Measurements from ENCODE around the gene PRODH2. TPM values are rescaled to one million over a fixed set of nuclear protein-coding genes. Genes with fewer than 3 reads are reported as not detected.

Gene PRODH2
- total RNA-seq, 2 donors from 2014 or later, result not detected

DNA sequence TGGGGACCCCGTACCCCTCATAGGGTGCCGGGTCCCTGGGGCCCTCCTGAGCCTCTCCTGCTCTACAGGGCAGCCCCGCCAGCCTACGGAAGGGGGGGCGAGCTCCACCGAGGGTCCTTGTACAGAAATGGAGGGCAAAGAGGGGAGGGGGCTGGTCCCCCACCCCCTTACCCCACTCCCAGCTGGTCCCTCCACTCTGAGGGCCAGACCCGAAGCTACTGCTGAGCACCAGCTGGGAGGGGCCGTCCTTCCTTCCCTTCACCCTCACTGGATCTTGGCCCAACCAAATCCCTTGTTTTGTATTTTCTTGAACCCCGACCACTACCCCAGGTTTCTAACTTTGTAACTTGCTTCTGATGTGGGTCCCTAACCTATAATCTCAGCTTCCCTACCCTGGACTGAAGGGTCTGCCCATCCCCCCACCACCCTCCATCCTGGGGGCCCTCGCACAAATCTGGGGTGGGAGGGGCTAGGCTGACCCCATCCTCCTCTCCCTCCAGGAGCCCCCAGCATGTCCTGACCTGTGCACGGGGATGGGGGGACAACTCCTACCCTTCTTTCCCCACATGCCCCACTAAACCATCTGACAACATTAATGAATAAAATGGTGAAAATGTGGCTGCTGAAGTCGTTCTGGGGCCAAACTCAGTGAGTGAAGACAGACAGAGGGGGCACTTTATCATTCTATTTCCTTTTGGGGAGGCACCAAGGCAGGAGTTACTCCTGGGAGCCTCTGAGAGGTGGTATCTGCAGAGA lies 24.3 kb downstream of the PRODH2 start:
- H3K36me3 Mint-ChIP-seq (ENCODE audit: insufficient read depth in 2 of 2), result no peaks in the 10 kb centered on the region
- ATAC-seq (replicated peaks in 1 of 2) (no peak), DNase-seq (no peak)
- no peak overlapping the region for H3K4me3 Mint-ChIP-seq
- H3K27ac Mint-ChIP-seq, result no peak overlapping the region
- H3K4me1 Mint-ChIP-seq (ENCODE audit: low read depth), result no peaks in the 10 kb centered on the region
- no peaks in the 10 kb centered on the region for H3K9me3 Mint-ChIP-seq
- H3K27me3 Mint-ChIP-seq (ENCODE audit: low read depth), result no peaks in the 10 kb centered on the region

DNA sequence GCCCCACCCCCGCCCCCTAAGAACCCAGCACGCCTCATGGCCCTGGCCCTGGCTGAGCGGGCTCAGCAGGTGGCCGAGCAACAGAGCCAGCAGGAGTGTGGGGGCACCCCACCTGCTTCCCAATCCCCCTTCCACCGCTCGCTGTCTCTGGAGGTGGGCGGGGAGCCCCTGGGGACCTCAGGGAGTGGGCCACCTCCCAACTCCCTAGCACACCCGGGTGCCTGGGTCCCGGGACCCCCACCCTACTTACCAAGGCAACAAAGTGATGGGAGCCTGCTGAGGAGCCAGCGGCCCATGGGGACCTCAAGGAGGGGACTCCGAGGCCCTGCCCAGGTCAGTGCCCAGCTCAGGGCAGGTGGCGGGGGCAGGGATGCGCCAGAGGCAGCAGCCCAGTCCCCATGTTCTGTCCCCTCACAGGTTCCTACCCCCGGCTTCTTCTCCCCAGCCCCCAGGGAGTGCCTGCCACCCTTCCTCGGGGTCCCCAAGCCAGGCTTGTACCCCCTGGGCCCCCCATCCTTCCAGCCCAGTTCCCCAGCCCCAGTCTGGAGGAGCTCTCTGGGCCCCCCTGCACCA lies 25.3 kb downstream of the PRODH2 start:
- ATAC-seq (replicated peaks in 1 of 2), result no peak
- no peak for DNase-seq
- H3K36me3 Mint-ChIP-seq (ENCODE audit: insufficient read depth in 2 of 2), result peaks cover 0 to 3% of the 10 kb centered on the region in 2 donors
- H3K4me3 Mint-ChIP-seq, result no peak overlapping the region
- no peaks in the 10 kb centered on the region for H3K27me3 Mint-ChIP-seq (ENCODE audit: low read depth)
- no peaks in the 10 kb centered on the region for H3K9me3 Mint-ChIP-seq
- no peaks in the 10 kb centered on the region for H3K4me1 Mint-ChIP-seq (ENCODE audit: low read depth)
- H3K27ac Mint-ChIP-seq, result no peak overlapping the region

DNA sequence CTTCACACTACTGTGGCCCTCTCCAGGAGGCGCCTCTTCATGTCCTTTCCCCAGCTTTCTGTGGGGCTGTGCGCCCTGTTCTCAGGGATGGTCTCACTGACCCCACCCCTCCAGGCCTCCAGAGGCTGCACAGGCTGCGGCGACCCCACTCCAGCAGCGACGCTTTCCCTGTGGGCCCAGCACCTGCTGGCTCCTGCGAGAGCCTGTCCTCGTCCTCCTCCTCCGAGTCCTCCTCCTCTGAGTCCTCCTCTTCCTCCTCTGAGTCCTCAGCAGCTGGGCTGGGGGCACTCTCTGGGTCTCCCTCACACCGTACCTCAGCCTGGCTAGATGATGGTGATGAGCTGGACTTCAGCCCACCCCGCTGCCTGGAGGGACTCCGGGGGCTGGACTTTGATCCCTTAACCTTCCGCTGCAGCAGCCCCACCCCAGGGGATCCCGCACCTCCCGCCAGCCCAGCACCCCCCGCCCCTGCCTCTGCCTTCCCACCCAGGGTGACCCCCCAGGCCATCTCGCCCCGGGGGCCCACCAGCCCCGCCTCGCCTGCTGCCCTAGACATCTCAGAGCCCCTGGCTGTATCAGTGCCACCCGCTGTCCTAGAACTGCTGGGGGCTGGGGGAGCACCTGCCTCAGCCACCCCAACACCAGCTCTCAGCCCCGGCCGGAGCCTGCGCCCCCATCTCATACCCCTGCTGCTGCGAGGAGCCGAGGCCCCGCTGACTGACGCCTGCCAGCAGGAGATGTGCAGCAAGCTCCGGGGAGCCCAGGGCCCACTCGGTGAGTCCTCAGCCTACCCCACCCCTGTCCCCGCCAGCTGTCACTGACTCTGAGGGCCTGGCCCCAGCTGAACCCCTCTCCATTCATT lies 26.1 kb downstream of the PRODH2 start:
- no peak overlapping the region for H3K27ac Mint-ChIP-seq
- no peak for ATAC-seq (replicated peaks in 1 of 2)

DNA sequence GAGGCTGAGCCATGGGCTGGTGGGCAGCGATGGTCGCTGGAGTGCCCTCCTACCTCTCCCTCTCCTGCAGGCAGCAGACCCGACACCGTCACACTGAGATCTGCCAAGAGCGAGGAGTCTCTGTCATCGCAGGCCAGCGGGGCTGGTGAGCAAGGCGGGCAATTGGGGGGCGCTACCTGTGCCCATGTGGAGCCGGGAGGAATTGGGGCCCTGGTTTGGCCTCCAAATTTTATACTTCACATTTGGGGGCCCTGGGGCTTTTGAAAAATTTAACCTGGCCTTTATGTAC lies 27.4 kb downstream of the PRODH2 start:
- no peaks in the 10 kb centered on the region for H3K9me3 Mint-ChIP-seq
- no peak for ATAC-seq (replicated peaks in 1 of 2)
- DNase-seq, result no peak
- H3K36me3 Mint-ChIP-seq (ENCODE audit: insufficient read depth in 2 of 2), result peaks cover 0 to 3% of the 10 kb centered on the region in 2 donors
- H3K27ac Mint-ChIP-seq, result no peak overlapping the region
- H3K27me3 Mint-ChIP-seq (ENCODE audit: low read depth), result no peaks in the 10 kb centered on the region
- no peaks in the 10 kb centered on the region for H3K4me1 Mint-ChIP-seq (ENCODE audit: low read depth)
- no peak overlapping the region for H3K4me3 Mint-ChIP-seq

More for the DNA sequence above, 26.1 kb downstream of the PRODH2 start:
- Mint-ChIP-seq H3K4me1 (ENCODE audit: low read depth) (no peaks in the 10 kb centered on the region), H3K4me3 (no peak overlapping the region), H3K9me3 (no peaks in the 10 kb centered on the region), H3K27me3 (ENCODE audit: low read depth) (no peaks in the 10 kb centered on the region), H3K36me3 (ENCODE audit: insufficient read depth in 2 of 2) (peaks cover 0 to 3% of the 10 kb centered on the region in 2 donors)
- DNase-seq, result no peak

DNA sequence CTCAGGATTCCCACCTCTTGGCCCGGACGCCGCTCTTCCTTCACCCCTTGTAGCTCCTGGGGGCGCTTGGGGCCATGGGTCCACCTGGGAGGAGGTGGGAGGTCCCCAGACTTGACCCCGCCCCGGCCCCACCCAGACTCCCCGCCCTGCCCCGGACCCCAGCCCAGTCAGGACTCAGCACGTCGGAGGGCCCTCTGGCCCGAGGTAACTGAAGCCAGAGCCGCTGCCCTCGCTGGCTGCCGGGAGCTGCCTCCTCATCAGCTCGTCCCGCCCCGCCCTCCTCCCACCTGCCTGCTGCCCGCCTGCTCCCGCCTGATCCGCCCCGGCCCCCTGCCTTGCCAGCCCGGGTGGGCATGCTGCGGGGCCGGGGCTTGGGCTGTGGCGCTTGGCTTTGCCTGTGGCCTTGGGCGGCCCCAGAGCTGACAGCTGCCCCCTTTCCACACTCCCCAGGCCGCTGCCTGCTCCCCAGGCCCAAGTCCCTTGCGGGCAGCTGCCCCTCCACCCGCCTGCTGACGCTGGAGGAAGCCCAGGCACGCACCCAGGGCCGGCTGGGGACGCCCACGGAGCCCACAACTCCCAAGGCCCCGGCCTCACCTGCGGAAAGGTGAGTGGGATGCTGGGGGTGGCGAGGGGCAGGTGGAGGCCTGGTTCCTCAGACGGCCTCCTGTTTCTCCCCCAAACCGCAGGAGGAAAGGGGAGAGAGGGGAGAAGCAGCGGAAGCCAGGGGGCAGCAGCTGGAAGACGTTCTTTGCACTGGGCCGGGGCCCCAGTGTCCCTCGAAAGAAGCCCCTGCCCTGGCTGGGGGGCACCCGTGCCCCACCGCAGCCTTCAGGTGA lies 27.9 kb downstream of the PRODH2 start:
- no peak for ATAC-seq (replicated peaks in 1 of 2)
- Mint-ChIP-seq H3K9me3 (no peaks in the 10 kb centered on the region), H3K4me1 (ENCODE audit: low read depth) (no peaks in the 10 kb centered on the region), H3K4me3 (no peak overlapping the region), H3K27me3 (ENCODE audit: low read depth) (no peaks in the 10 kb centered on the region), H3K36me3 (ENCODE audit: insufficient read depth in 2 of 2) (peaks cover 0 to 3% of the 10 kb centered on the region in 2 donors), H3K27ac (no peak overlapping the region)
- DNase-seq, result no peak

DNA sequence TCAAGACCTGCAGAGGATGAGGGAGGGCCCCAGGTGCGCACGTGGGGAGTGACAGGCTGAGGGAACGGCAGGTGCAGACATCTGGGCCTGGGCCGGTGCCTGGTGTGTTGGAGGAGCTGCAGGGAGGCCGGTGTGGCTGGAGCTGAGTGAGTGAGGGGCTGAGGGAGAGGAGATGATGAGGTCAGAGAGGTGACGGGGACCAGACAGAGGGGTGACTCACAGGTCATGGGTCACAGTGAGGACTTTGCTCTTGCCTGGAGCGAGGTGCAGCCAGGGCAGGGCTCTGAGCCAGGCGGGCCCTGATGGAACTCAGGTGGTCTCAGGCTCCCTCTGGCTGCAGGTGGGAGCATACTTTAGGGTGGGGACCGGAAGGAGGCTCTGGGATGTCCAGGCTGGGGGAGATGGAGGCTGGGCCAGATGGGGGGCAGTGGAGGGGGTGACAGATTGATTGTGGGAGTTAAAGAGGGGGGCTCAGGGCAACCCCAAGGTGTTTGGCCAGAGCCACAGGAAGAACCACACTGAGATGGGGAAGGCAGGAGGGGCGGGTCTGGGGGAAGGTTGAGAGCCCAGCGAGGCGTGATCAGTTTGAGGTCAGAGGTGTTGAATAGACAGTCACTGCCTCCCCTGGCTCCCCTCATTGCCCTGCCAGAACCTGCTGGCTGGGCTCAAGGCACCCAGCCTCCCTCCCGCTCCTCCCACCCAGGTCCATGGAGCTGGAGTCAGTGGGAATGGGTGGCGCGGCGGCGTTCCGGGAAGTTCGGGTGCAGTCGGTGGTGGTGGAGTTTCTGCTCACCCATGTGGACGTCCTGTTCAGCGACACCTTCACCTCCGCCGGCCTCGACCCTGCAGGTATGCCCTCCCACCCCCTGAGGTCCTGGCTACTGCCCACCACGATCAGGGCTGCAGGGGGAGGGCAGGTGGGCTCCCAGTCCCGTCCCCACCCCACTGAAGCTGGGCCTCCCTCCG lies 28.9 kb downstream of the PRODH2 start:
- Mint-ChIP-seq H3K9me3 (no peaks in the 10 kb centered on the region), H3K27ac (no peak overlapping the region), H3K27me3 (ENCODE audit: low read depth) (no peaks in the 10 kb centered on the region), H3K4me1 (ENCODE audit: low read depth) (no peaks in the 10 kb centered on the region), H3K36me3 (ENCODE audit: insufficient read depth in 2 of 2) (peaks cover 0 to 3% of the 10 kb centered on the region in 2 donors), H3K4me3 (no peak overlapping the region)
- ATAC-seq (replicated peaks in 1 of 2) (peak in 1 of 2 donors; percentile 26), DNase-seq (no peak)

DNA sequence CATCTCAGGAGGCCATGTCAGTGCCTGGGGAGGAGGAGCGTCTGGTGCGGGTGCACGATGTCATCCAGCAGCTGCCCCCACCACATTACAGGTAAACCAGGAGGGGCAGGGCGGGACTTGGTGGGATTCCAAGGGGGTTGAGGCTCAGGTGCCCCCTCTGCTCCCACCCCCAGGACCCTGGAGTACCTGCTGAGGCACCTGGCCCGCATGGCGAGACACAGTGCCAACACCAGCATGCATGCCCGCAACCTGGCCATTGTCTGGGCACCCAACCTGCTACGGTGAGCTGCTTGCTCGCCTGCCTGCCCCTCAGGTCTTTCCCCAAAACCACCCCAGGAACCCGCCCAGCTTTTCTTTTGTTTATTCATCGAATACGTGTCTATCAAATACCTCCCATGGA lies 30.1 kb downstream of the PRODH2 start:
- no peaks in the 10 kb centered on the region for H3K27me3 Mint-ChIP-seq (ENCODE audit: low read depth)
- no peak overlapping the region for H3K27ac Mint-ChIP-seq
- no peak for ATAC-seq (replicated peaks in 1 of 2)
- no peaks in the 10 kb centered on the region for H3K9me3 Mint-ChIP-seq
- no peak overlapping the region for H3K4me3 Mint-ChIP-seq
- no peak for DNase-seq
- no peaks in the 10 kb centered on the region for H3K4me1 Mint-ChIP-seq (ENCODE audit: low read depth)
- H3K36me3 Mint-ChIP-seq (ENCODE audit: insufficient read depth in 2 of 2), result peaks cover 0 to 3% of the 10 kb centered on the region in 2 donors

DNA sequence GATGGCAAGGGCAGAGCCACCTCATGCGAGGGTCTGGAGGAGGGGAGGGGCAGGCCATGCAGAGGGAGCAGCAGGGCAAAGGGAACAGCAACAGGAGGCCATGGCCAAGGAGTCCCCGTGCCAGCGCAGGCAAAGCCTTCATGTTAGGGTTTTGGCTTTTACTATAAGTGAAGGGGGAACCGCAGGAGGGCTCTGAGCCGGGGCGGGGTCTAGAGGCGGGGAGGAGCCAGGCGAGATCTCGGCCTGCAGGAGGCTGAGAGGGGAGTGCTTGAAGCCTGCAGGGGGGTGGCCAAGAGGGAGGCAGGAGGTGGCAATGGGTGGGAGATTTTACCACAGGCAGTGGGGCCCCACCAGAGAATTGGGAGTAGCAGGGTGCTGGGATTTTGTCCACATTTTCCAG lies 31.0 kb downstream of the PRODH2 start:
- Mint-ChIP-seq H3K9me3 (no peaks in the 10 kb centered on the region), H3K36me3 (ENCODE audit: insufficient read depth in 2 of 2) (peaks cover 0 to 3% of the 10 kb centered on the region in 2 donors), H3K27me3 (ENCODE audit: low read depth) (no peaks in the 10 kb centered on the region), H3K4me1 (ENCODE audit: low read depth) (peaks cover 4% of the 10 kb centered on the region), H3K27ac (no peak overlapping the region), H3K4me3 (no peak overlapping the region)
- ATAC-seq (replicated peaks in 1 of 2) (no peak), DNase-seq (no peak)

DNA sequence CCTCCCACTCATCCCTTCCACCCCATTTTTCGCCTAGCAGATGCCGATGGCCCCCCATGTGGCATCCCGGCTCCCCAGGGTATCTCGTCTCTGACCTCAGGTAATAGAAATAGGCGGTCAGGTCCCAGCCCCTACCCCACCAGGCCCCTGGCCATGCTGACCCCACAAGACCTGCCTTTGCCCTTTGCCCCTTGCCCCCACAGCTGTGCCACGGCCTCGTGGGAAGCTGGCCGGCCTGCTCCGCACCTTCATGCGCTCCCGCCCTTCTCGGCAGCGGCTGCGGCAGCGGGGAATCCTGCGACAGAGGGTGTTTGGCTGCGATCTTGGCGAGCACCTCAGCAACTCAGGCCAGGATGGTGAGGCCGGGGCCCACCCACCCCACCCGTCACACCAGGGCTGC lies 31.9 kb downstream of the PRODH2 start:
- H3K27me3 Mint-ChIP-seq (ENCODE audit: low read depth), result no peaks in the 10 kb centered on the region
- peaks cover 0 to 3% of the 10 kb centered on the region in 2 donors for H3K36me3 Mint-ChIP-seq (ENCODE audit: insufficient read depth in 2 of 2)
- H3K27ac Mint-ChIP-seq, result no peak overlapping the region
- H3K4me3 Mint-ChIP-seq, result no peak overlapping the region
- ATAC-seq (replicated peaks in 1 of 2) (no peak), DNase-seq (no peak)
- H3K4me1 Mint-ChIP-seq (ENCODE audit: low read depth), result peaks cover 14% of the 10 kb centered on the region
- H3K9me3 Mint-ChIP-seq, result no peaks in the 10 kb centered on the region

DNA sequence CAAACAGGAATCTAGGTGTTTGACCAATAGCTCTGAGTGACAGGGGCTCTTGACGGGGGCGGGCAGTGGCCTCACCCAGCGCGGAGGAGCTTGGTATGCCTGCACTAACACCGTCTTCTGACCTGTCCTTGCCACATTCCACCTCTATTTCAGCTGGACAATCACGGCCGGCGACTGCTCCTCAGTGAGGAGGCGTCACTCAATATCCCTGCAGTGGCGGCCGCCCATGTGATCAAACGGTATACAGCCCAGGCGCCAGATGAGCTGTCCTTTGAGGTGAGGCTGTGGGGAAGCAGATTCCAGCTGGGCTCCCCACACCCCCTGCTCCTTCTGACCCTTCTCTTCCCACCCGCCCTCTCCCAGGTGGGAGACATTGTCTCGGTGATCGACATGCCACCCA lies 32.6 kb downstream of the PRODH2 start:
- H3K36me3 Mint-ChIP-seq (ENCODE audit: insufficient read depth in 2 of 2), result peaks cover 0 to 3% of the 10 kb centered on the region in 2 donors
- H3K4me3 Mint-ChIP-seq, result no peak overlapping the region
- no peak overlapping the region for H3K27ac Mint-ChIP-seq
- no peaks in the 10 kb centered on the region for H3K9me3 Mint-ChIP-seq
- H3K27me3 Mint-ChIP-seq (ENCODE audit: low read depth), result no peaks in the 10 kb centered on the region
- ATAC-seq (replicated peaks in 1 of 2) (no peak), DNase-seq (no peak)
- peaks cover 14% of the 10 kb centered on the region for H3K4me1 Mint-ChIP-seq (ENCODE audit: low read depth)

DNA sequence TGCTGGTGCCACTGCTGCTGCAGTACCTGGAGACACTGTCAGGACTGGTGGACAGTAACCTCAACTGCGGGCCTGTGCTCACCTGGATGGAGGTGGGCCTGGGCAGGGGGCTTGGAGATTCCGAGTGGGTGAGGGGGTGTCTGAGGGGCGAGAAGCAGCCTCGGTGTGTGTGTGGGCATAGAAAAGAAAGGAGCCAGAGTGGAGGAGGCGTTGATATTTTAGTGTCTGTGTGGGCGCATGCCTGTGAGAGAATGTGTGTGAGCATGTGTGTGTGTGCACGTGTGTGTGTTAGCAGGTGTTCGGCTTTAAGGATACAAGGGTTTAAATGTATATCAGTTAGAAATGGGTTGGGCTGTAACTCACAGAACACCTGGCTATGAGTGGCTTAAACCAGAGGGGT lies 33.6 kb downstream of the PRODH2 start:
- Mint-ChIP-seq H3K9me3 (no peaks in the 10 kb centered on the region), H3K27me3 (ENCODE audit: low read depth) (no peaks in the 10 kb centered on the region), H3K36me3 (ENCODE audit: insufficient read depth in 2 of 2) (peaks cover 0 to 3% of the 10 kb centered on the region in 2 donors), H3K4me1 (ENCODE audit: low read depth) (peaks cover 21% of the 10 kb centered on the region), H3K4me3 (no peak overlapping the region), H3K27ac (no peak overlapping the region)
- DNase-seq (no peak), ATAC-seq (replicated peaks in 1 of 2) (no peak)

DNA sequence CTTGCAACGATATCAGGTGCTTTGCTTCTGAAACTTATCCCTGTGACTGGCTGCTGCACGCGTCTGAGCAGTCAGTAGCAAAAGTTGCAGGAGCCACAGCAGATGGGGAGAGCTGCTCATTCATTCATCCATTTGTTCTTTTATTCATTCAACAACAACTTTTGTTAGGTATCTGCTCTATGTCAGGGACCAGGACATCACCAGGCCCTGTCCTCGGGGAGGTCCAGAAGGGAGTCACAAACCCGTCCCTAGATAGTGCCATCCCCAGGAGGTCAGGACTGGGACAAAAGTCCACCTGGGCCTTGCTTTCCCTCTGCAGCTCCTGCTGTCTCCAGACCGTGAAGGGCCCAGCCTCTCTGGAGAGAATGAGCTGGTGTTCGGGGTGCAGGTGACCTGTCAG lies 34.7 kb downstream of the PRODH2 start:
- peaks cover 0 to 3% of the 10 kb centered on the region in 2 donors for H3K36me3 Mint-ChIP-seq (ENCODE audit: insufficient read depth in 2 of 2)
- H3K4me3 Mint-ChIP-seq, result no peak overlapping the region
- peaks cover 21% of the 10 kb centered on the region for H3K4me1 Mint-ChIP-seq (ENCODE audit: low read depth)
- no peaks in the 10 kb centered on the region for H3K9me3 Mint-ChIP-seq
- H3K27ac Mint-ChIP-seq, result no peak overlapping the region
- ATAC-seq (replicated peaks in 1 of 2) (no peak), DNase-seq (no peak)
- H3K27me3 Mint-ChIP-seq (ENCODE audit: low read depth), result no peaks in the 10 kb centered on the region

Data from activated T-cell treated with anti-CD3 and anti-CD28 coated beads, Interleukin-2, amount 50 U/mL, for 72 hours (primary cell).